Ishikawa (cell line): Measurements from ENCODE around the gene PAN3.

Experiments
- CREB1 ChIP-seq: IDR thresholded peaks from 2 replicates; pipeline ENCODE4 v1.6.1; 2012; ENCODE audit warnings: low read depth
- EP300 ChIP-seq: IDR thresholded peaks from 2 replicates; pipeline ENCODE4 v1.6.1; 2012; ENCODE audit warnings: borderline replicate concordance
- FOXM1 ChIP-seq: IDR thresholded peaks from 2 replicates; pipeline ENCODE4 v1.6.1; 2012; ENCODE audit warnings: low read depth, borderline replicate concordance
- RAD21 ChIP-seq: IDR thresholded peaks from 2 replicates; pipeline ENCODE4 v1.6.1; 2012; ENCODE audit warnings: low read depth
- TAF1 ChIP-seq: IDR thresholded peaks from 2 replicates; pipeline ENCODE4 v1.6.1; 2012; ENCODE audit warnings: low read depth, mild to moderate bottlenecking
- TCF12 ChIP-seq: IDR thresholded peaks from 2 replicates; pipeline ENCODE4 v1.6.1; 2012; ENCODE audit warnings: low read depth
- TEAD4 ChIP-seq: IDR thresholded peaks from 2 replicates; pipeline ENCODE4 v1.6.1; 2012
- YY1 ChIP-seq: IDR thresholded peaks from 2 replicates; pipeline ENCODE4 v1.6.1; 2012; ENCODE audit warnings: low read depth
- TF ChIP-seq, protein P1 (sequence below): IDR thresholded peaks from 2 replicates; pipeline ENCODE4 v1.6.1; 2012
- TF ChIP-seq, protein P2 (sequence below): IDR thresholded peaks from 2 replicates; pipeline ENCODE4 v1.6.1; 2012; ENCODE audit warnings: low read depth, mild to moderate bottlenecking

- no peak for TF ChIP-seq YY1
- TF ChIP-seq EP300 = no peak
- no peak for TF ChIP-seq FOXM1
- no peak for TF ChIP-seq TAF1
- TF ChIP-seq TEAD4 = no peak
- TF ChIP-seq, protein P1, sequence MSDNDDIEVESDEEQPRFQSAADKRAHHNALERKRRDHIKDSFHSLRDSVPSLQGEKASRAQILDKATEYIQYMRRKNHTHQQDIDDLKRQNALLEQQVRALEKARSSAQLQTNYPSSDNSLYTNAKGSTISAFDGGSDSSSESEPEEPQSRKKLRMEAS = no peak
- TF ChIP-seq, protein P2, sequence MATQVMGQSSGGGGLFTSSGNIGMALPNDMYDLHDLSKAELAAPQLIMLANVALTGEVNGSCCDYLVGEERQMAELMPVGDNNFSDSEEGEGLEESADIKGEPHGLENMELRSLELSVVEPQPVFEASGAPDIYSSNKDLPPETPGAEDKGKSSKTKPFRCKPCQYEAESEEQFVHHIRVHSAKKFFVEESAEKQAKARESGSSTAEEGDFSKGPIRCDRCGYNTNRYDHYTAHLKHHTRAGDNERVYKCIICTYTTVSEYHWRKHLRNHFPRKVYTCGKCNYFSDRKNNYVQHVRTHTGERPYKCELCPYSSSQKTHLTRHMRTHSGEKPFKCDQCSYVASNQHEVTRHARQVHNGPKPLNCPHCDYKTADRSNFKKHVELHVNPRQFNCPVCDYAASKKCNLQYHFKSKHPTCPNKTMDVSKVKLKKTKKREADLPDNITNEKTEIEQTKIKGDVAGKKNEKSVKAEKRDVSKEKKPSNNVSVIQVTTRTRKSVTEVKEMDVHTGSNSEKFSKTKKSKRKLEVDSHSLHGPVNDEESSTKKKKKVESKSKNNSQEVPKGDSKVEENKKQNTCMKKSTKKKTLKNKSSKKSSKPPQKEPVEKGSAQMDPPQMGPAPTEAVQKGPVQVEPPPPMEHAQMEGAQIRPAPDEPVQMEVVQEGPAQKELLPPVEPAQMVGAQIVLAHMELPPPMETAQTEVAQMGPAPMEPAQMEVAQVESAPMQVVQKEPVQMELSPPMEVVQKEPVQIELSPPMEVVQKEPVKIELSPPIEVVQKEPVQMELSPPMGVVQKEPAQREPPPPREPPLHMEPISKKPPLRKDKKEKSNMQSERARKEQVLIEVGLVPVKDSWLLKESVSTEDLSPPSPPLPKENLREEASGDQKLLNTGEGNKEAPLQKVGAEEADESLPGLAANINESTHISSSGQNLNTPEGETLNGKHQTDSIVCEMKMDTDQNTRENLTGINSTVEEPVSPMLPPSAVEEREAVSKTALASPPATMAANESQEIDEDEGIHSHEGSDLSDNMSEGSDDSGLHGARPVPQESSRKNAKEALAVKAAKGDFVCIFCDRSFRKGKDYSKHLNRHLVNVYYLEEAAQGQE = no peak
- TF ChIP-seq RAD21 = no peak
- no peak for TF ChIP-seq CREB1
- no peak for TF ChIP-seq TCF12
Observed at GRCh38 chr13:28248080-28248479, 109.7 kb downstream of the PAN3 start.
